Right kidney (tissue), 1 donor: ENCODE data around the gene CLCN6.
A peak's percentile ranks its signal among the peaks of the same experiment; 100 is the strongest.

Source experiments
- DNase-seq: peaks from one replicate; pipeline ENCODE4 v3.0.0-alpha.2; 2016

Gene CLCN6

DNA sequence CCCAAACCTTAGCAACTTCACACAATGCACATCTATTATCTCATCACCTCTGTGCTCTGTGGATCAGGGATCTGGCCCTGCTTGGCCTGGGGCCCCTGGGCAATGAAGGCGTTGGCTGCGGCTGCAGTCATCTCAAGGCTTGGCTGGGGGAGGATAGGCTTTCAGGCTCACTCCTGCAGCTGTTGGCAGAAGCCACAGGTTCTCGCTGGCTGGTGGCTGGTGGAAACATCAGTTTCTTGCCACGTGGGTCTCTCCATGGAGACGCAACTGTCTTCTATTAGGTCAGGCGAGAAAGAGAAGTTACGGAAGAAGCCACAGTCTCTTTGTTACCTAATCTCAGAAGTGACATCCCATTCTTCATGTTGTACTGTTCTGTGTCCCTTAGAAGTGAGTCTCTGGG, 45.2 kb downstream of the CLCN6 start:
- DNase-seq = no peak

DNA sequence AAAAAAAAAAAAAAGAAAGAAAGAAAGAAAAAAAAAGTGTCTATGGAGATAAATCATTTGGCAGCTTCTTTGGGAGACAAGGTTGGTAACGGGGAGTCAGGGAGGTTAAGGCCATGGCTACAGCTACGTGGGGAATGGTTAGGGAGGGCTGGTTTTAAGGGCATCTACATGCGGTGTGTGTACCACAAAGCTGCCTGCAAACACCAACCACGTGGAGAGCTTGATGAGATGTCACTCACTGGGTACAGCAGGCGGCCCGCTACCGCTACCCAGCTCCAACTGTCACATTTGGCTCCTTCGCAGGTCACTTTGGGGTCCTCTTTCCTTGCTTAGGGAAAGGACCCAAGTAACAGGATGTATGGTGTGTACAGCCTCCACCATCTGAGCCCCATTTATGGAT, 48.5 kb downstream of the CLCN6 start:
- DNase-seq = no peak

DNA sequence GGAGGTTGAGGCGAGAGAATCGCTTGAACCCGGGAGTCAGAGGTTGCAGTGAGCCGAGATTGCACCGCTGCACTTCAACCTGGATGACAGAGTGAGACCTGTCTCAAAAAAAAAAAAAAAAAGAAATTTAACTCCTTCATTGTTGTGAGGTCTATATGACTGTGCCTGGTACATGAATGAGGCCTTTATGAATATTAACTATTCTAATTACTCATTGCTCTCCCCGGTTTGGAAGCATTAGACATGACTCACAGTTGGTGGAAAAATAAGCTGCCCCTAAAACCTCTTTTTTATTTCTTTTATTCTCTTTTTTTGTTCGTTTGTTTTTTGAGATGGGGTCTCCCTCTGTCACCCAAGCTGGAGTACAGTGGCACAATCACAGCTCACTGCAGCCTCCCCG, 49.4 kb downstream of the CLCN6 start:
- no peak for DNase-seq

DNA sequence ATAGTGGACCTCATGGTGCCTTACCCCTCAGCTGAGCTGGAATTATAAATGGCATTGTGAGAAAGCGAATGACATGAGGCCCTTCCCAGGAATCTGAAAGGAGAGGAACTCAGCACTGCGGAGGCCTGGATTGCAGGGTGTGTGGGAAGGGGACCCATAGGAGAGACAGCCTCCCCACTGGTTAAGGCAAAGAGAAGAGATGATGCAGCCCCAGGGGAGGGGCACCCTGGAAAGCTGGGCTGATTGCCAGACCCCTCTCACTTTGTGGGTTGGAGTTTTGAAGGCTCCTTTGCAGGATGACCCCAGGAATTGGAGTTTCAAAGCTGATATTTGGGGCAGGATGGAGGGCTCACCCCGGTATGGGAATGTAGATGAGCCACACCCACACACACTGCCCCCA, 50.7 kb downstream of the CLCN6 start:
- no peak for DNase-seq

DNA sequence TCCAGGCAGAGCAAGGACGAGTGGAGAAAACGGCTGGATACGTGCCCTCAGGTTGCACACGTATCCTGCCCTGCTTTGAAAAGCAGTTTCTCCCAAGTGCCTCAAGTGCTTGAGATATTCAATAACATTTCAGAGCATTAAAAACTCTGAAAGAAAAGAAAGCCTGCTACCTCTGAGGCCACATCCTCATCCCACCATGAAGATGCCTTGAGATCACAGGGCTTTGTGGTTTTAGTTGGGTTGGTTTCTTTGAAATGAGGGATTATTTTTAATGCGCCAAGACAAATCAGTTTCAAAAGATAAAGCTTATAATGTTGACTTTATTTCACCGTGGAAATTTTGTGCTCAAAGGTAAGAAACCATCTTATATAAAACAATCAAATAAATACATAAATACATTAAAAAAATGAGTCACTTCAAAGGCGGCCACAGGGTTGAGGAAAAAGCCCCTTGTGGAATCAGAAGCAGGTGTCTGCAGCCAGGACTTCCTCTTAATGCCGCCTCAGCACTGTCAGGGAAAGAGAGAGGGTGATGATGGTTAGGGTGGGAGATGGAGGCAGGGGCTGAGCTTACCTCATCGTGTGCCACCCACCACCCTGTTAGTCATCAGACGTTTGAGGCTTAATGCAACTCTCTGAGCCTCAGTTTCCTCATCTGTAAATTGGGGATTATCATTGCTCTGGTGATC, 51.3 kb downstream of the CLCN6 start:
- no peak for DNase-seq

DNA sequence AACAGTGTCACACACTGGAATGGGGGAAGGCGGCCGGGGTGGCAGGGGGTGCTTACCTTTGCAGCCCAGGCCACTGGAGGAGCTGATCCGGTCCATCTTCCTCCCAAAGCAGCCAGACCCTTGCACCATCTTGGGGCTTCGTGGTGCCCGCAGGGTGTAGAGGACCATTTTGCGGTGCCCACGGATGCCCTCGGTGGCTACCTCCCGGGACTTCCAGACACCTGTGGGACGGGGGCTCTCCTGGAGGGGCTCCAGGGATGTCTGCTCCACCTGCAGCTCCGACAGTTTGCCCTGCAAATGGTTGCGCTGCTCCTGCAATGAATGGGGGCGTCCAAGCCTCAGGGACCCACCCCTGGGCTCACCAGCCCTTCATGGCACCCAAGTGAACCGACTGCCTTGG, 52.2 kb downstream of the CLCN6 start:
- DNase-seq = no peak

DNA sequence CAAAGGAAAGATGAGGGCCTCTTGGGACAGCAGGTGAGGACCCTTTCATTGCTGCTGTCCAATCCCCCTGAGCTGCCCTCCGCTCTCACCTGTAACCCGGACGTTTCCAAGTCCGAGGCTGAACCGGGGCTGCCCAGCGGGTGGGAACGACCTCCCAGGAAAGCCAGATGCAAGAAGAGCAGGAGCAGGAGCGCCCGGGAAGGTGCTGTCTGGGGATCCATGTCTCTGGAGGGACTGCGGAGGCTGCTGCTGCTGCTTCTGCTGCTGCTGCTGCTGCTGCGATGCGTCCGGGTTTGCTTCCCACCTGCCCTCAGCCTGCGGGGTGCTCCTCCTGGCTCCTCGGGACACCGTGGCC, 52.6 kb downstream of the CLCN6 start, which contains the start of gene NPPB:
Gene NPPB (minus strand): TSS at position 333 of the 355 bp plus-strand sequence. CDS start 112 bp downstream, at position 221.
- DNase-seq = no peak

DNA sequence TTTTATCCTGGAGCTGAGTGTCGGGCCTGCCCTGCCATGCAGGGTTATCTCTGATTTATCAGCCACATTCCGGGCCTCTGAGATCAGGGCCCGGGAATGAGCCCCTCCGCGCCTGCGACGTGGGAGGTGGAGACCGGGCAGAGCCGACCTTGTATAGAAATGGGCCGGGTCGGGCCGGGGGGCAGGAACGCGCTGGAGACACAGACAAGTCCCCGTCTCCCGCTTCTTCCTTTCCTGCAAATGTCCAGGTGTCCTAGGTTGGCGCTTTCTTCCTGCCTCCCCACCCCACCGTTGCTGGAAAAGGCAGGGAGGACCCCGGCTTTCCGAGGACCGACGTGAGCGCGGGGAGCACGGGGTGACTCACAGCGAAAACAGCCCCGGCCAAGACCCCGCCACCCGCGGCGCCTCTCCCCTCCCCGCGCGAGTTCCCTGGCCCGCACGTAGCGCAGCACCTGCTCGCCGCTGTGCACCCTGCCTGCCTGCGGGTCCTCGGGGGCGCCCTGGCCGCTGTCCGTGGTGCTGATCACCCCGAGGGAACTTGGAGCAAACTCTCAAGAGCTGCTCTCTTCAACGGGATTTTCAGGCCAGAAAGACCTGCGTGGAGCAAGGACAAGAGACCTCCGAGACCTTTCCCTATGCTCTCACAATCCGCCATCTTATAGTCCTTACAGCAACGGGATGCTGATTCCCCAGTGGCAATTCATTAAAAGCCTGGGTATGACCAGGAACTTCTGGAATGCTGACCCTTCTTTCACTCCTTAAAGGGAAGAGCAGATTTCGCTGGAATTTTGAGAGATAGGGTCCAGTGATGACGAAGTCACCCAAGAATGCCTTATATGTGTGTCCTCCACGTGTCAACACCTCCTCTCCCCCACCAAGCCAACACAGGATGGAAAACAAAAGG, 53.2 kb downstream of the CLCN6 start:
- DNase-seq = peak; percentile 52

DNA sequence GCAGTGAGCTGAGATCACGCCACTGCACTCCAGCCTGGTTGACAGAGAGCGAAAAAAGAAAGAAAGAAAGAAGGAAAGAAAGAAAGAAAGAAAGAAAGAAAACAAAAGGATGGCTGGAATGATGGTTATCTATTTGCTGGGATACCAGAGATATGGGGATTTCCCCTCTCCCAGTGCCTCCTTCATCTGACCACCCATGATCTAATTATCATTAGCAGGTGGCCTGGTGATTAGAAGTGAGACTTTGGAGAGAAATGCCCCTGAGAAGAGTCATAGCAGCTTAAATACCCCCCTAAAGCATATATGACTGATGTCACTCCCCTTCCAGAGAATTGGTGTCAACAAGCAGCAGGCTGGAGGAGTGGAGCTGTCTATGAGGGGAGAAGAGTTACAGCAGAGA, 54.1 kb downstream of the CLCN6 start:
- no peak for DNase-seq

DNA sequence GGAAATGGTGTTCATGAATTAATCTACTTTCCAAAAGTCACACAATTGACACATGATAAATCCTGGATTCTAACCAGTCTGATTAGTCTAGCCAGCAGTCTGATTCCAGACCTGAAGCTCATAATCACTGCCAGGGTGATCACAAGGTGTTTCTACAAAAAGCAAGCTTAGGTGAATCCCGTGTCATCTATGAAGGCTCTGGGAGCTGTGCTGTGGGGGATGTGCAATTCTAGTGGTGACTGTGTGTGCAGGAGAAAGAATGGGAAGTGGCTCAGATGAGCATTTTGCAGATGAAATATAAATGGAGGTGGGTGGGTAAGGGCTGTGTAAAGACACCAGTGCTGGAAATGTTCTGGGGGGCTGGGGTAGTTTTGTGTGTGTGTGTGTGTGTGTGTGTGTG, 54.6 kb downstream of the CLCN6 start:
- no peak for DNase-seq

DNA sequence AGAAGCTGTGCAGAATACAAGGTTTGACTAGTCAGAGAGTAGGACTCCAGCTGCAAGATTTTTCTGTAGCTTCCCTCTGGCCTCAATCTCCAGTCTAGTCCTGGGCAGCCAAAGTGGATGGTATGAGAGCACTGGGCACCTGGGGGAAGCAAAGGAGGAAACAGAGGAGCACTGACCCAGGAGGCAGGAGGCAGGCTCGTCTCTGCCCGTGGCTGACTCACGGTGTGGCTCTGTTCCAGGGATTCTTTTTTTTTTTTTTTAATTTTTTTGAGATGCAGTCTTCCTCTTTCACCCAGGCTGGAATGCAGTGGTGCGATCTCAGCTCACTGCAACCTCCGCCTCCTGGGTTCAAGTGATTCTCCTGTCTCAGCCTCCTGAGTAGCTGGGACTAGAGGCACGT, 56.9 kb downstream of the CLCN6 start:
- DNase-seq = no peak

DNA sequence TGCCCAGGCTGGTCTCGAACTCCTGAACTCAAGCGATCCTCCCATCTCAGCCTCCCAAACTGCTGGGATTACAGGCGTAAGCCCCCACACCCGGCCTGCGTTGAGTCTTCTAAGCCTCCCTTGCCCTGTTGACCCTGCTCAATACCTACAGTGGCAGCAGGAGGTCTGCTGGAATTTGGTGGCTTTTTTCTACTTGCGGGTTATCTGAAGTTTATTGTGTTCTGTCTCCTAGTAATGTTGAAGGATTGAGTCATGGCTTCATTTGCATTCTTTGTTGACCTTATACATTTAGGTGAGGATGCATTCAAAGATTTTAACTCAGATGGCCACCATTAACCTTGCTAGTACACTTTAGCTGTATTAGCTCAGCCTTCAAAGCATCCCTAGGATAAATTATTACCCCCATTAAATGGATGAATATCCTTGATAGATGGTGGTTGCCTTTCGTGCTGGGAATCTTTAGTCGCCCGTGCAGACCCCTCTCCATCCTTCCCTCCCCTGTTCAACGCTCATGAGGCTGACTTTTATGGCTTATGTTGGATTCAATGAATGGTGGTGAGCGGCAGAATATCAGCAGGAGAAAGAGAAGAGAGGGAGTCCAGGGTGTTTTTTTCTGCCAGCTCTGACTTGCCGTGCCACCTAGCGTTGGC, 62.5 kb downstream of the CLCN6 start:
- no peak for DNase-seq

DNA sequence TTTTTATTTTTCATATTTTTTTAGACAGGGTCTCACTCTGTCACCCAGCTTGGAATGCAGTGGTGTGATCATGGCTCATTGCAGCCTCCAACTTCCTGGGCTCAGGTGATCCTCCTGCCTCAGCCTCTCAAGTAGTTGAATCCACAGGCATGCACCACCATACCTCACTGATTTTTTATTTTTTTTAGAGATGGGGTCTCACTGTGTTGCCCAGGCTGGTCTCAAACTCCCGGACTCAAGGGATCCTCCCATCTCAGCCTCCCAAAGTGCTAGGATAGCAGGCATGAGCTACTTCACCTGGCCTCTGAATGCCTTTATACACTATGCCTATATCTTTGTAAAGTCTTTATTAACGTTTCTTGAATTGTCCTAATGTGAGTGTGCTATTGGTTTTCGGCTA, 63.1 kb downstream of the CLCN6 start:
- DNase-seq = no peak

DNA sequence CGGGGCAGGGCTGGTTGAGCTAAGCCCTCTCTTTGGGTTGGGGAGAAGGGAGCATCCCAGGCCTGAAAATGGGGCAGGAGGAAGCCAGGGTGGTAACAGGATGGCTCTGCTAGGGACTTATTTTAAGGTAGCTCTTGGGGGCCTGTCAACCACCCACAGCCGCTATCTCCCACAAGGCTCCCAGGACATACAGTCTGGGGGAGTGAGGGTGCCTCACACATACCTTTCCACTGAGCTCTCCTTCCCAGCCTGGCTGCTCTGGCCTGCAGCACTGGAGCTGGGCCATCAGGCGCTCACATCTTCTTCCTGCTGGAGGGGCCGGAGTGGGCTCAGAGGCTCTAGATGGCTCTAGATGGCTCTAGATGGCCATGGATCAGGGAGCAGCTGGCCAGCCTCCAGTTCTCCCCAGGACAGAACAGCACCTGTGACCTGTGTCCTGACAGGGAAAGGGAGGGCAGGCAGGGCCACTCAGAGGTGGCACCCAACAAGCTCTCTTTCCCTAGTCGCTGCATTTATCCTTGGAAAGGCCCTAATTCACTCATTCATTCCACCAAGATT, 63.7 kb downstream of the CLCN6 start:
- DNase-seq = no peak

DNA sequence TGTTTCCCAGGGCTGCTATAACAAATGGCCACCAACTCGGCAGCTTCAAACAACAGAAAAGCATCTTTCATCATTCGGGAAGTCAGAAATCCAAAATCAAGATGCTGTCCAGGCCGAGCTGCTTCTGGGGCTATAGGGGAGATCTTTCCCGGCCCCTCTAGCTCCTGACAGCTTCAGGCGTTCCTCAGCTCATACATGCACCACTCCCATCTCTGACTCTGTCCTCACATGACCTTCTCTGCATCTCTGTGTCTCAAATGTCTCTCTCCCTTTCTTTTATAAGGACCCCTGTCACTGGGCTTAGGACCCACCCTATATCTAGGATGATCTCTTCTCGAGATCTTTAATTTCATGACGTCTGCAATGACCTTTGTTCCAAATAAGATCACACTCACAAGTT, 66.6 kb downstream of the CLCN6 start:
- DNase-seq = no peak

DNA sequence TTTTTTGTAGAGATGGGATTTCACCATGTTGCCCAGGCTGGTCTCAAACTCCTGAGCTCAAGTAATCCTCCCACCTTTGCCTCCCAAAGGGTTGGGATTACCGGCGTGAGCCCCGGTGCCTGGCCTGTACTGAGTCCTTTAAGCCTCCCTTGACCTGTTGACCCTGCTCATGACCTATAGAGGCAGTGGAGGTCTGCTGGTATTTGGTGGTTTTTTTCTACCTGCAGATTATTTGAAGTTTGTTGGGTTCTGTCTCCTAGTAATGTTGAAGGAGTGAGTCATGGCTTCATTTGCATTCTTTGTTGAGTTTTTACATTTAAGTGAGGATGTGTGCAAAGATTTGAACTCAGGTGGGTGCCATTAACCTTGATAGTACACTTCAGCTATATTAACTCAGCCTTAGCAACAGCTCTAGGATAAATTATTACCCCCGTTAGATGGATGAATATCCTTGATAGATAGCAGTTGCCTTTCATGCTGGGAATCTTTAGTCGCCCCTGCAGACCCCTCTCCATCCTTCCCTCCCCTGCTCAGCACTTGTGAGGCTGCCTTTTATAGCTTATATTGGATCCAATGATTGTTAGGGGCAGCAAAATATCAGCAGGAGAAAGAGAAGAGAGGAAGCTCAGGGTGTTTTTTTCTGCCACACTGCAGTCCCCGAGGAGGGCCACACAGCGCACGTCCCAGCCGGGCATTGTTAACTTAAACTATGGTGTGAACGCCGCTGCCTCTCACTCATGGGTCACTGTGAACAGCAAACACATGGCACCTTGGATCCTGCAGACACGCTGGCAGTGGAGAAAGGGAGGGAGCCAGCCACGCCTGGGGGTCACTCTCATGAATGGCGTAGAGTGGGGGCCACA, 67.6 kb downstream of the CLCN6 start:
- DNase-seq = no peak

DNA sequence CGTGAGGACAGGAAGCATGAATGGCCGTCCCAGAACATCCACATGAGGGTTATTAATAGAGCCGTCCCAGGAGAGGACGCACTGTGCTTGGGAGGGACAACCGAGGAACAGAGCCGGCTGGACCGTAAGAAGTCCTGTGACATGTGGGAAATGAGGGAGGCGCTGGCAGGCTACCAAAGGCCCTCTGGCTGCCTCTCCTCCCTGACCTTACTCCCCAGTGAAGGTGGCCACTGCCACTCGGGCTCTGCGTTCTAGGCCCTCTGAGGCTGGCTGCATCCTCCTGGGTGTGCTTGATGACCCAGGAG, 68.2 kb downstream of the CLCN6 start:
- DNase-seq = no peak

DNA sequence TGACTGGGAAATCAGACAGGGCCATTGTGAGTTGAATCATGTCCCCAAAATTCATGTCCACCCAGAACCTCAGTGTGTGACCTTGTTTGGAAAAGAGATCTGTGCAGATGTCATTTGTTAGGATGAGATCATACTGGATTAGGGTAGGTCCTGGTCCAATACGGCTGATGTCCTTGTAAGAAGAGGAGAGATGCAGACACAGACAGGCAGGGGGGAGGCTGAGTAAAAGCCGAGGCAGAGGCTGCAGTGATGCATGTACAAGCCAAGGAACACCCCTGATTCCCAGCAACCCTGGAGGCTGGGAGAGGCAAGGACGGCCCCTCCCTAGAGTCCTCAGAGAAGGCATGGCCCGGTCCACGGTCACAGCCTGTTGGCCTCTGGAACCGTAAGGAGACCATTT, 68.6 kb downstream of the CLCN6 start:
- no peak for DNase-seq

DNA sequence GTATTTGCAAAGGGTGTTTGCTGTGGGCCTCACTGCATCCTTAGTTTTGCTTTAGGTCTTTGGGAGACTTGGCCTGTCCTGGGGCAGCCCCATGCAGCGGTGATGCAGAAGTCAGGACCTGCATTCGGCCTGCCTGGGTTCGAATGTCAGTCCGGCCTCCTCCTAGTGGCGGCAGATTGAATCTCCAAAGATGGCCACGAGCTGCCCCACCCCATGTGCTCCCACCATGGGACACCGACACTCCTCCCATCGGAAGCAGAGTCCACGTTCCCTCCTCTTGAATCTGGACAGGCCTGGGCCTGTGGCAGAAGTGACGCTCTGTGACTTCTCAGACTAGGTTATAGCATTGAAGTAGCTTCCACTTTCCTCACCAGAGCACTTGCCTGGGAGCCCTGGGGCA, 69.1 kb downstream of the CLCN6 start:
- no peak for DNase-seq

DNA sequence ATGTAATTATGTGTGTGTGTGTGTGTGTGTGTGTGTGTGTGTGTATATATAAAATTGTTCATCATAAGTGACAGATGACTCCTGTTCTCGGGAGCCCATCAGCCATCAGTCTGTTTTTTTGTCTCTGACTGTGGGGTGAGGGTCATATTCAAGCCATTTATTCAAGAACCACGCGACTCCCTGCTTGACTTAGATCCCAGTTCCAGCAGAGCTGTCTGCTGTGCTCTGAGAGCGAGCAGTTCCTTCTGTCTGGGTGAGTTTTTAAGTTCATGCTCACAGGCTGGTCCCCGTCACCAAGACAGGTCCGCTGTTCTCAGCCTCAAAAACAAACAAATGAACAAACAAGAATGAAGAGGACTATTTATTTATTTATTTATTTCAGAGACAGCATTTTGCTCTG, 71.1 kb downstream of the CLCN6 start:
- DNase-seq = no peak

DNA sequence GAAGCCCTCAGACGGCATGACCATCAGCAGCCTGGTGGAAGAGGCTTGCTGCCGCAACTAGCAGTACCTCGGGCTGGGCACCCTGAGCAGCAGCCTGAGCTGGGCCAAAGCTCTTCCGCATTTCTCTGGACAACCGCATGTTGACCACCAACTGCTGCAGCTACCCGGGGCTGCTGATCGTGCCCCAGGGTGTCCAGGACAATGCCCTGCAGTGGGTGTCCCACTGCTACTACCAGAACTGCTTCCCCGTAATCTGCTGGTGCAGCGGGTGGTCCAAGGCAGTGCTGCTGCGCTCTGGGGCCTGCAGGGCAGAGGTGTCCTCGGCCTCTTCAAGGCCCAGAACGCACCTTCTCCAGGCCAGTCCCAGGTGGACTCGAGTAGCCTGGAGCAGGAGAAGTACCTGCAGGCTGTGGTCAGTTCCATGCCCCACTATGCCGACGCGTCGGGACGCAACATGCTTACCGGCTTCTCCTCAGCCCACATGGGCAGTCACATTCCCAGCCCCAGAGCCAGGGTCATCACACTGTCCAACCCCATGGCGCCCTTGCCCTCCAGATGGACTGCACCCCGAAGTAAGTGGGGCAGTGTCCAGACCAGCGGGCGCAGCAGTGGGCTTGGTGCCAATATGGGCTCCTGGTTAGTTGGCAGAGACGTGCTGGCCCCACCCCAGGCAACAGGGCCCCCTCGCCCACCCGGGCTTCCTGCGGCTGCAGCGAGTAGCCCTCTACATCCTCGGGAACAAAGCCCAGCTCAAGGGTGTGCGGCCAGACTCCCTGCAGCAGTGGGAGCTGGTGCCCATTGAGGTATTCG, 72.3 kb downstream of the CLCN6 start:
- no peak for DNase-seq

DNA sequence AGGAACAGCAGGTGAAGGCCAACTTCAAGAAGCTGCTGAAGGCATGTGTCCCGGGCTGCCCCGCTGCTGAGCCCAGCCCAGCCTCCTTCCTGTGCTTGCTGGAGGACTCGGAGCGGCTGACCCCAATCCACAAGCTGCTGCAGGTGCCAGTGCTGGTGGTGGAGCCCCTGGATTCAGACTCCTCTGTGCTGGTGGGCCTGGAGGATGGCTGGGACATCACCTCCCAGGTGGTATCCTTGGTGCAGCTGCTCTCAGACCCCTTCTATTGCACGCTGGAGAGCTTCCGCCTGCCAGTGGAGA, 72.8 kb downstream of the CLCN6 start:
- no peak for DNase-seq
